ENCODE measurements around the gene IL5. TPM values are rescaled to one million over a fixed set of nuclear protein-coding genes. Genes with fewer than 3 reads are reported as not detected.

The IL5 gene
- polyA plus RNA-seq, 4 donors: 0.43 TPM; not detected in 3

DNA sequence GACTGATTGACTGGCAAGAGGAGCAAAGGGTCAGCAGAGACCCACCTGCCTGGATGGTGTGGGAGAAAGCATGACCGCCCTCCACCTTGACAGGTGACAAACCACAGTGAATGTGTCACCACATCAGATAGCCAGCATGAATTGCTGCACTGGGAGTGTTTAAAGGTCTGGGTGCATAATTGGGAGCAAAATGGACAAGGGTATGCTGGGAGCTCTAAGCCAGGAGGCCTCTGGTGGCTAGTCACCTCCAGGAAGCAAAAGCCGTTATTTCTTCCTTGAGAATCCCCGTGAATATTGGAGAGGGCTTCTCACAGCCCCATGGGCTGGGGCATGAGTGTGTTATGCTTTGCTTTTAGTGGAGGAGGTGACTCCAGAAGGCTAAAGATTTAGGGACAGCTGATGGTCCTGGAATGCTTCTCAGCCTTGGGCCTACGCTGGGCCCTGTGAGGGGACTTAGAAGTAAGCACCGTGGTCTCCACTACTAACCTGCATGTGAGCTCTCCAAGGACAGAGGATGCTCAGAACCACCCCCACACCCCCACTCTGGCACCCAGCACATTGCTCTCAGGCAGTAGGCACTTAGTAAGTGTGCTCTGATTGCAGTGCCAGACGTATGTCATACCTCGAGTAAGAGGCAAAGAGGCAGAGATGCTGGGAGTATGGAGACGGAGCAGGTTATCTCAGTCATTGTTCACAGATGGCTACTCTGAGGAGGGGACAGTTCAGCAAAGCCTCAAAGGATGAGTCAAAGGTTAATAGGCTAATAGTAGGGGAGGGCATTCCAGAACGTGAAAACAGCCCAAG is 43.7 kb downstream of the IL5 start:
- DNase-seq (no peak), FAIRE-seq (no peak)
- Histone ChIP-seq H3K4me1 (ENCODE audit: control insufficient read depth in 3 of 3, insufficient read depth in 2 of 3, low read depth in 1 of 3, low read length in 2 of 3) (peaks cover 14 to 67% (median 21%) of the 10 kb centered on the region in 3 donors), H3K9me3 (ENCODE audit: control insufficient read depth in 2 of 2, insufficient read depth in 1 of 2, low read depth in 1 of 2, low read length in 1 of 2) (no peaks in the 10 kb centered on the region), H3K4me3 (ENCODE audit: low read depth in 1 of 3, low read length in 3 of 3) (no peak overlapping the region), H3K27me3 (ENCODE audit: control insufficient read depth in 3 of 3, insufficient read depth in 3 of 3, low read length in 3 of 3) (no peaks in the 10 kb centered on the region), H3K36me3 (ENCODE audit: control insufficient read depth in 3 of 3, insufficient read depth in 2 of 3, low read depth in 1 of 3, low read length in 3 of 3) (no peaks in the 10 kb centered on the region), H3K27ac (ENCODE audit: low read depth in 1 of 3, low read length in 2 of 3) (peak overlapping the region; percentile 84 to 98 (median 98))
- 41 to 71% (median 60%) methylated on average over 9 of the region's 9 CpGs for WGBS, 3 donors

- Histone ChIP-seq H3K4me1 (ENCODE audit: control insufficient read depth in 3 of 3, insufficient read depth in 2 of 3, low read depth in 1 of 3, low read length in 2 of 3) (peaks cover 14 to 66% (median 21%) of the 10 kb centered on the region in 3 donors), H3K27me3 (ENCODE audit: control insufficient read depth in 3 of 3, insufficient read depth in 3 of 3, low read length in 3 of 3) (no peaks in the 10 kb centered on the region), H3K36me3 (ENCODE audit: control insufficient read depth in 3 of 3, insufficient read depth in 2 of 3, low read depth in 1 of 3, low read length in 3 of 3) (no peaks in the 10 kb centered on the region), H3K4me3 (ENCODE audit: low read depth in 1 of 3, low read length in 3 of 3) (no peak overlapping the region), H3K9me3 (ENCODE audit: control insufficient read depth in 2 of 2, insufficient read depth in 1 of 2, low read depth in 1 of 2, low read length in 1 of 2) (no peaks in the 10 kb centered on the region), H3K27ac (ENCODE audit: low read depth in 1 of 3, low read length in 2 of 3) (peak overlapping the region; percentile 98)
- WGBS, 3 donors: 81 to 89% (median 88%) methylated on average over 4 of the region's 4 CpGs
- DNase-seq (no peak), FAIRE-seq (no peak)
Measured at GRCh38 chr5:132498686-132499271, 44.5 kb downstream of the IL5 start.

DNA sequence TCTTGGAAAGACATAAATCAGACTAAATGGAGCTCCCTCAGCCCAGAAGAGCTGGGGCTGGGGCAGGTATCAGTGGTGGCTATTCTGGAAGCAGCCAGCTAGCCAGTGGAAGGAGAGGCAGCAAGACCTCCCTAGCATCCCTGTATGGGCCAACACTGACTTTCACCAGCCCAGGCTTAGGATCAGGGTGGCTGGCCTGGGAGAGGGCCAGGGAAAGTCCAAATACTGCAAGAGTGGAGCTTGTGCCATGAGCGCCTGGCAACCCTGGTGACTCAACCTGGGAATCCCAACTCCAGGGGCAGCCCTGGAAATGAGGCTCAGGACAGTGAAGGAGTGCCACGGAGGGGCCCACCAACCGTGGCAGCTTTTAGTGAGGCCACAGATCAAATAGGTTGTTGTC is 45.2 kb downstream of the IL5 start:
- H3K9me3 ChIP-seq (ENCODE audit: control insufficient read depth in 2 of 2, insufficient read depth in 1 of 2, low read depth in 1 of 2, low read length in 1 of 2): no peaks in the 10 kb centered on the region
- H3K27me3 ChIP-seq (ENCODE audit: control insufficient read depth in 3 of 3, insufficient read depth in 3 of 3, low read length in 3 of 3): no peaks in the 10 kb centered on the region
- no peak overlapping the region for H3K4me3 ChIP-seq (ENCODE audit: low read depth in 1 of 3, low read length in 3 of 3)
- 79 to 89% (median 82%) methylated on average over 3 of the region's 3 CpGs for WGBS, 3 donors
- H3K27ac ChIP-seq (ENCODE audit: low read depth in 1 of 3, low read length in 2 of 3): peak overlapping the region; percentile 98
- FAIRE-seq: no peak
- no peak for DNase-seq
- H3K36me3 ChIP-seq (ENCODE audit: control insufficient read depth in 3 of 3, insufficient read depth in 2 of 3, low read depth in 1 of 3, low read length in 3 of 3): no peaks in the 10 kb centered on the region
- peaks cover 14 to 60% (median 19%) of the 10 kb centered on the region in 3 donors for H3K4me1 ChIP-seq (ENCODE audit: control insufficient read depth in 3 of 3, insufficient read depth in 2 of 3, low read depth in 1 of 3, low read length in 2 of 3)

- WGBS, 3 donors: 38 to 50% (median 44%) methylated on average over 6 of the region's 6 CpGs
- DNase-seq: peak in 1 of 2 donors; percentile 67
- no peaks in the 10 kb centered on the region for H3K9me3 ChIP-seq (ENCODE audit: control insufficient read depth in 2 of 2, insufficient read depth in 1 of 2, low read depth in 1 of 2, low read length in 1 of 2)
- peak overlapping the region; percentile 98 for H3K27ac ChIP-seq (ENCODE audit: low read depth in 1 of 3, low read length in 2 of 3)
- no peaks in the 10 kb centered on the region for H3K36me3 ChIP-seq (ENCODE audit: control insufficient read depth in 3 of 3, insufficient read depth in 2 of 3, low read depth in 1 of 3, low read length in 3 of 3)
- no peak for FAIRE-seq
- peak overlapping the region; percentile 50 to 86 (median 68) for H3K4me3 ChIP-seq (ENCODE audit: low read depth in 1 of 3, low read length in 3 of 3)
- H3K27me3 ChIP-seq (ENCODE audit: control insufficient read depth in 3 of 3, insufficient read depth in 3 of 3, low read length in 3 of 3): no peaks in the 10 kb centered on the region
- peaks cover 9 to 54% (median 17%) of the 10 kb centered on the region in 3 donors for H3K4me1 ChIP-seq (ENCODE audit: control insufficient read depth in 3 of 3, insufficient read depth in 2 of 3, low read depth in 1 of 3, low read length in 2 of 3)
Measured at GRCh38 chr5:132497488-132497997, 45.8 kb downstream of the IL5 start.

DNA sequence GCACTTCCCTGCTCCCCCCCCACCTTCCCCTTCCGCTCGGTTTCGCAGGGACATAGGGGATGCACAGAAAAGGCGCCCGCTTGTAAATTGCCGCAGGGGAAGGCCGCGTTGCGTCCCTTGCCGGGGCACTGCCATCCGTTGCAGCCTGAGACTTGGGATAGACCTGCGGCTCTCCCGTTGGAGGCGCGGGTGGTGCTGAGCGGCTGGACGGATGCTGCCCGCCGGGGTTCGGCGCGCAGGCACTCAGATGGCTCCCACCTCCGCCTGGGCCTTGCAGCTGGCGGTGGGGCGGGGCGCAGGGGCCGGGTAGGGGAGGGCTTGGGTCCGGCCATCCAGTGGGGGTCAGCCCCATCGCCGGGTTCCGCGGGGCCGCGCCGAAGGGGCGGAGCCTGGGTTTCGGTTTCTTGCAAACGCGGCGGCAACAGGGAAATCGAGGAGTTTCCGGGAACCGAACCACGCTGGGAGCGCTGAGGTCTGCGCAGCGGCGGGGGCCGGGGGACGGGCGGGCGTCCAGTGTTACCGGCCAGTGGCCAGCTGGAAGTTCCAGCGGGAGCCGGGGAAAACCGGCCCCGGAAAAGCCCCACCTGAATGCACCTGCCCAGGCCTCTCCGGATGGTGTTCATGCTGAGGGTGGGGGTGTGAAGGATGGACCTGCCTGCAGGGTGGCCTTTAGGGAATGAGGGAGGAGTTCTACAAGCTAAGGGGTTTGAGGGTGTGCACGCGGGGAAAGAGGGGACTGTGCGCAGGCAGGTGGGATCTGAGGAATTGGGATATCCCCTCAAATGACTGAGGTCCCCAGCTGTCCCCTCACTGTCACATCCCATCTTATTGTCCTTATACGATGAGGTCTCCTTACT is 46.5 kb downstream of the IL5 start:
- H3K36me3 ChIP-seq (ENCODE audit: control insufficient read depth in 3 of 3, insufficient read depth in 2 of 3, low read depth in 1 of 3, low read length in 3 of 3): no peaks in the 10 kb centered on the region
- no peak for FAIRE-seq
- H3K4me1 ChIP-seq (ENCODE audit: control insufficient read depth in 3 of 3, insufficient read depth in 2 of 3, low read depth in 1 of 3, low read length in 2 of 3): peaks cover 12 to 53% (median 19%) of the 10 kb centered on the region in 3 donors
- 0 to 2% (median 2%) methylated on average over 49 to 62 of the region's 62 CpGs for WGBS, 3 donors
- peak; percentile 86 to 96 for DNase-seq
- no peaks in the 10 kb centered on the region for H3K9me3 ChIP-seq (ENCODE audit: control insufficient read depth in 2 of 2, insufficient read depth in 1 of 2, low read depth in 1 of 2, low read length in 1 of 2)
- peak overlapping the region; percentile 50 to 86 (median 68) for H3K4me3 ChIP-seq (ENCODE audit: low read depth in 1 of 3, low read length in 3 of 3)
- H3K27me3 ChIP-seq (ENCODE audit: control insufficient read depth in 3 of 3, insufficient read depth in 3 of 3, low read length in 3 of 3): no peaks in the 10 kb centered on the region
- H3K27ac ChIP-seq (ENCODE audit: low read depth in 1 of 3, low read length in 2 of 3): peak overlapping the region; percentile 98

- no peak for FAIRE-seq
- H3K27ac ChIP-seq (ENCODE audit: low read depth in 1 of 3, low read length in 2 of 3): peak overlapping the region; percentile 98
- no peaks in the 10 kb centered on the region for H3K9me3 ChIP-seq (ENCODE audit: control insufficient read depth in 2 of 2, insufficient read depth in 1 of 2, low read depth in 1 of 2, low read length in 1 of 2)
- DNase-seq: peak; percentile 95 to 98
- H3K36me3 ChIP-seq (ENCODE audit: control insufficient read depth in 3 of 3, insufficient read depth in 2 of 3, low read depth in 1 of 3, low read length in 3 of 3): no peaks in the 10 kb centered on the region
- WGBS, 3 donors: 0 to 1% (median 1%) methylated on average over 17 to 18 of the region's 18 CpGs
- no peaks in the 10 kb centered on the region for H3K27me3 ChIP-seq (ENCODE audit: control insufficient read depth in 3 of 3, insufficient read depth in 3 of 3, low read length in 3 of 3)
- H3K4me3 ChIP-seq (ENCODE audit: low read depth in 1 of 3, low read length in 3 of 3): peak overlapping the region; percentile 50 to 86 (median 68)
- H3K4me1 ChIP-seq (ENCODE audit: control insufficient read depth in 3 of 3, insufficient read depth in 2 of 3, low read depth in 1 of 3, low read length in 2 of 3): peaks cover 16 to 53% (median 19%) of the 10 kb centered on the region in 3 donors
Measured at GRCh38 chr5:132496191-132496630, 47.1 kb downstream of the IL5 start.

DNA sequence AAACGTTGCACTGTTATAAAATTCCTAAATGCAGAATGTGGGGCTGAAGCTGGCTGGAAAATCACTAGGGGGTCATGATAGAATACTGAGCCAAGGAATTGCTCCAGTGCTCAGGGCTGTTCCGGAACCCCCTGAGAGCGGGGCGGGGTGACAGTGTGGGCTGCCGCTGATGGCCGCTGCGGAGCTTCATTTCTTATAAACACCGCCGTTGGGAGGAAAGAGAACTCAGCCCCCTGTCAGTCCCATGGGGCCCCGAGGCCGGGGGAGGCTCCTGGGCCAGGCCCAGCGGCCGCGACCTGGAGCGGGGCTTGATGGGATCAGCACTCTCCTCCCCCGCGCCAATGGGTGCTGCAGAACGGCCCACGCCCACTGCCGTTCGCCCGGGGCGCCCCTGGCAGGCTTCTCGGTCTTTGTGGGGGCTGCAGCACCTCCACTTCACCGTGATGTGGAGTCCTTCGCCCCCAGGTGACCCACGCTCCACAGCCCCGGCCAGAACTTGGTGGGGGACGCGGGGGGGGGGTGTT is 47.6 kb downstream of the IL5 start:
- DNase-seq (peak in 1 of 2 donors; percentile 92), FAIRE-seq (no peak)
- H3K9me3 ChIP-seq (ENCODE audit: control insufficient read depth in 2 of 2, insufficient read depth in 1 of 2, low read depth in 1 of 2, low read length in 1 of 2): no peaks in the 10 kb centered on the region
- WGBS, 3 donors: 0 to 1% (median 0%) methylated on average over 20 to 30 of the region's 30 CpGs
- peak overlapping the region; percentile 50 to 86 (median 68) for H3K4me3 ChIP-seq (ENCODE audit: low read depth in 1 of 3, low read length in 3 of 3)
- peaks cover 15 to 51% (median 17%) of the 10 kb centered on the region in 3 donors for H3K4me1 ChIP-seq (ENCODE audit: control insufficient read depth in 3 of 3, insufficient read depth in 2 of 3, low read depth in 1 of 3, low read length in 2 of 3)
- no peaks in the 10 kb centered on the region for H3K36me3 ChIP-seq (ENCODE audit: control insufficient read depth in 3 of 3, insufficient read depth in 2 of 3, low read depth in 1 of 3, low read length in 3 of 3)
- peak overlapping the region; percentile 98 for H3K27ac ChIP-seq (ENCODE audit: low read depth in 1 of 3, low read length in 2 of 3)
- H3K27me3 ChIP-seq (ENCODE audit: control insufficient read depth in 3 of 3, insufficient read depth in 3 of 3, low read length in 3 of 3): no peaks in the 10 kb centered on the region
